ENCODE measurements around the gene ACKR1. TPM values are rescaled to one million over a fixed set of nuclear protein-coding genes. Genes with fewer than 3 reads are reported as not detected.

The ACKR1 gene
- total RNA-seq, 2 experiments from 2014 or later: not detected

DNA sequence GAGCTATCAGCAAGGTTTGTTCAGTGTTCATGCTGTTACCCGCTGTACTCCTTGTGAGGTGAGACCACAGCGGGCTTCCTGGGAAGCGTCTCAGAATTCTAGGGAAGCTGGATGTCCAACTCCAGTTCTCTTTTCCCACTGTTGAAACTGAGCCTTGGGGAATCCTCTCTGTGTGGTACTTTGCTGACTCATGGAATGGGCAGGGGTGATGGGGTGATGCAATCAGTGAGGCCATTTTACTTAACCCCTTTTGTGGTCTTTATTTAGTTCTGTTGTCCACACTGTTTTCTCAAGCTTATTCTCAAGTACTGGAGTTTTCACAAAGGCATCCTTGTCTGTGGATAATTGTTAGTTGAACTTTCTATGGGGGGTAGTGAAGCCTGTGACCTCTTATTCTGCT lies 42.6 kb downstream of the ACKR1 start:
- H3K36me3 Mint-ChIP-seq (ENCODE audit: low read depth): no peaks in the 10 kb centered on the region
- H3K9me3 Mint-ChIP-seq: peaks cover 3% of the 10 kb centered on the region
- no peak overlapping the region for H3K4me3 Mint-ChIP-seq
- H3K27ac Mint-ChIP-seq: no peak overlapping the region
- H3K27me3 Mint-ChIP-seq (ENCODE audit: low read depth): peaks cover 24% of the 10 kb centered on the region
- CTCF ChIA-PET: no interaction called here
- no peaks in the 10 kb centered on the region for H3K4me1 Mint-ChIP-seq (ENCODE audit: low read depth)
- DNase-seq: no peak
- intact Hi-C loops (cut with micrococcal nuclease): no loop called here

DNA sequence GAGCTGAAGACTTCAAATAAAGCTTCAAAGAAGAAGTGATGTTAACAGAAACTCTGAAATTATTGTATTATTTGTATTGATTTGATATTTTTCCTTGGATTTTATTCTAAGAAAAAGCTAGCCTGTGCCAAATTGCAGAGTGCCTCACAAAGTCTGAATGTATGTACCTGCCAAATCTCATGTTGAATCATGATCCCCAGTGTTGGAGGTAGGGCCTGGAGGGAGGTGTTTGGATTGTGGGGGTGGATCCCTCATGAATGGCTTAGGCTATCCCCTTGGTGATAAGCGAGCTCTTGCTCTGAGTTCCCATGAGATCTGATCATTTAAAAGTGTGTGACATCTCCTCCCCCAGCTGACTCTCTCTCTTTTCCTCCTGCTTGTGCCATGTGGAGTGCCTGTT lies 43.6 kb downstream of the ACKR1 start:
- Mint-ChIP-seq H3K36me3 (ENCODE audit: low read depth) (no peaks in the 10 kb centered on the region), H3K27me3 (ENCODE audit: low read depth) (peaks cover 24% of the 10 kb centered on the region), H3K27ac (no peak overlapping the region), H3K4me3 (no peak overlapping the region), H3K4me1 (ENCODE audit: low read depth) (no peaks in the 10 kb centered on the region), H3K9me3 (peaks cover 3% of the 10 kb centered on the region)
- intact Hi-C loops (cut with micrococcal nuclease): no loop called here
- DNase-seq: no peak
- CTCF ChIA-PET: interaction anchor here (1.3 kb wide), 1 partner anchor 37 kb away, joined by 3 read pairs; no protein-coding TSS in a partner anchor

DNA sequence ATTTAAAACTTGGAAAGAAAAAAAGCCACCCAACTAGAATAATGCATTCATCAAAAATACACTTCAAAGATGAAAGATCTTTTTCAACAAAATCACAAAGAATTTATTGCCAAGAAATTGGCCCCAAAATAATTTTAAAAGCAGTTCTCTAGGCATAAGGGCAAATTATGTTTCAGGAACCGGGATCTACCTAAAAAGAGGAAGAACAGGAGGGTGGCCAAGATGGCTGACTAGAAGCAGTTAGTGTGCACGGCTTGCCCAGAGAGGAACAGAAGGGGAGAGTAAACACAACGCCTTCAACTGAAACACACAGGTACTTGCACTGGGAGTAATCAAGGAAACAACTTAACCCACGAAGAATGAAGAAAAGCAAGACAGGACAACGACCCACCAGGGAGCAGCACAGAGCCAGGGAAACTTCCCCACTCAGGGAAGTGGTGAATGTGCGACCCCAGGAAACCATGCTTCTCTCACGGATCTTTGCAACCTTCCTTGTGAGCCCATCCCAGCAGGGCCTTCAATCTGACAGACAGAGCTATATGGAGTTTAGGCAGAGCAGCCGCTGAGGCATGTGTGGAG lies 46.1 kb downstream of the ACKR1 start:
- CTCF ChIA-PET: no interaction called here
- intact Hi-C loops (cut with micrococcal nuclease): no loop called here
- Mint-ChIP-seq H3K9me3 (peaks cover 3% of the 10 kb centered on the region), H3K27ac (no peak overlapping the region), H3K36me3 (ENCODE audit: low read depth) (no peaks in the 10 kb centered on the region), H3K27me3 (ENCODE audit: low read depth) (peaks cover 26% of the 10 kb centered on the region), H3K4me1 (ENCODE audit: low read depth) (no peaks in the 10 kb centered on the region), H3K4me3 (no peak overlapping the region)
- no peak for DNase-seq

Other genes starting within 250 kb of the ACKR1 start
- gene IFI16, start 195.0 kb upstream of the ACKR1 start, total RNA-seq: 100 to 1,000 TPM; 287 to 288 TPM
- gene AIM2, start 128.1 kb upstream of the ACKR1 start, total RNA-seq: 10 to 100 TPM; 12.2 to 13.7 TPM
- gene CADM3, start 33.3 kb upstream of the ACKR1 start, total RNA-seq: not detected
- gene FCER1A, start 97.5 kb downstream of the ACKR1 start, total RNA-seq: not detected
- not detected for gene OR10J4, start 227.3 kb downstream of the ACKR1 start, total RNA-seq
- not detected for gene OR10J1, start 234.8 kb downstream of the ACKR1 start, total RNA-seq